NCI-H187 treated with DMSO at 0.1 percent for 48 hours (cell line): ENCODE measurements around the gene PIK3R1.

Experiments used
- DNase-seq: peaks from one replicate; lab custom pipeline; 2025; lab: John Stamatoyannopoulos, UW

The PIK3R1 gene

DNA sequence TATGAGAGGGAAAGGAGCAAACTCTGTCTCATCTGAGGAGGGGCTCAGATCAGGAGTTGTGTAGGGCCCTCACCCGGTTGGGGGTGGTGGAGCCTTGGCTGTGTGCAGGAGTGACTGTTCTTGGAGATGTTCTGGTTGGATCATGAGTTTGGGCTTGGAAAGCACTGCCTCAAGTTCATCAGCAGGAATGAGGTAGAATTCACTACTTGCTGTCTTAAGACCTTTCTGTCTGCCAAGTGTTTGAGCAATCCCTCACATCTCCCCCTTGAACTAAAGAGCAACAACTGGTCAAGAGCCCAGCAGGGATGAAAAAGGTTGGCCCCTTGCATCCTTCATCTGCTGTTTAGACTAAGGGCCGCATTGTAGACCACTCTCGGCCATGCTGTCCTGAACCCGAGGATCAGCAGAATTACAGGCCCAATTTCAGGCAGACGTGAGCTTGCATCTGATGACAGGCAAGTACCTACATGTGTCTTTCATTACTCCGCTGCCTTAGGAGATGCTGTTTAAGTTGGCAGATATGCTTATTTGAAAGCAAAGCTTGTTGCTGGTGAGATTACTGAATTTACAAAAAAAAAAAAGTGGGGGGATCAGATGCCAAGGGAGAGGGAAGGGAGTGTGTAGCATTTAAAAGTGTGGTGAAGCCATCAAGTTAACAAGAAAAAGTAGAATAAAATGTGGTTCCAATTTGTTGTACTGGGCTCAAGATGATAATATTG is 36.4 kb downstream of the PIK3R1 start:
- no peak for DNase-seq

DNA sequence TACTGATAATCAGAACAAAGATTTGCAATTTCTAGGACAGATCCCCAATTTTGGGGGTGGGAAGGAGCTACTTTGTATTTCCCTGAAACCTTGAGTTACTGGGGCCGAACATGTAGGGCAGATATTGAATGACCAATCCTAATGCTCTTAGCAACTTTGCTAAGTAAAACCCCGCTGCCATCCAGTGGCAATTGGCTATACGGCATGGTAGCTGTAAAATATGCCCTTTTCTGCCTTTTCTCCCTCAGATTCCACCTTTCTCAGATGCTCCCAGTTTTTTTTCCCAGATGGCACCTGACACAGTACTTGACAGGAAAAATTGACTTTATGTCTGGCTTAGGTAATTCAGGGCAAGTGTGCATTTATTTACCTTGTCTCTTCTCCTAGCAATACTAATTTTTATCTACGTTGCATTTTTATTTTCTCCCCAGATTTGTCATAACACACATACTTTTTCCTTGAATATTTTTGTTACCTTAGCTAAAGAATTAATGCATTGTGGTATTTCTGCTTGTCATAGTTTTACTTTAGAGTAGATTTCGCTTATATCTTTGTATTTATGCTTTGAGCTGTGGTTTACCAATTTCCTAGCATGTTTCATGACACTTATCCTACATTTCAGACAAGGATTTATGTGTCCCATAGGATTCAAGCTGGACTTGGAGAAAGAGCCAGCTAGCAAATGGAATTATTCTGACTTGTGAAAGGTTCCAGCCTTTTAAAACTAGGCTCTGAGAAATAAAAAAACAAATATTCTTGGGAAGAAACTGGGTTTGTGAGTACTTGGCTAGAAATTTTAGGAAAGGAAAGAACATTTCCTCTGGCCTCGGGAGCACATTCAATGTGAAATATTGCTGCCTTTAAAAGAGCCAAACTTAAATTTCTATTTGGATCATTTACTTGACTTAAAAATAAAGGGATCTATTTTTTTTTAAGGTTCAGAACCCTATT is 37.4 kb downstream of the PIK3R1 start:
- no peak for DNase-seq

DNA sequence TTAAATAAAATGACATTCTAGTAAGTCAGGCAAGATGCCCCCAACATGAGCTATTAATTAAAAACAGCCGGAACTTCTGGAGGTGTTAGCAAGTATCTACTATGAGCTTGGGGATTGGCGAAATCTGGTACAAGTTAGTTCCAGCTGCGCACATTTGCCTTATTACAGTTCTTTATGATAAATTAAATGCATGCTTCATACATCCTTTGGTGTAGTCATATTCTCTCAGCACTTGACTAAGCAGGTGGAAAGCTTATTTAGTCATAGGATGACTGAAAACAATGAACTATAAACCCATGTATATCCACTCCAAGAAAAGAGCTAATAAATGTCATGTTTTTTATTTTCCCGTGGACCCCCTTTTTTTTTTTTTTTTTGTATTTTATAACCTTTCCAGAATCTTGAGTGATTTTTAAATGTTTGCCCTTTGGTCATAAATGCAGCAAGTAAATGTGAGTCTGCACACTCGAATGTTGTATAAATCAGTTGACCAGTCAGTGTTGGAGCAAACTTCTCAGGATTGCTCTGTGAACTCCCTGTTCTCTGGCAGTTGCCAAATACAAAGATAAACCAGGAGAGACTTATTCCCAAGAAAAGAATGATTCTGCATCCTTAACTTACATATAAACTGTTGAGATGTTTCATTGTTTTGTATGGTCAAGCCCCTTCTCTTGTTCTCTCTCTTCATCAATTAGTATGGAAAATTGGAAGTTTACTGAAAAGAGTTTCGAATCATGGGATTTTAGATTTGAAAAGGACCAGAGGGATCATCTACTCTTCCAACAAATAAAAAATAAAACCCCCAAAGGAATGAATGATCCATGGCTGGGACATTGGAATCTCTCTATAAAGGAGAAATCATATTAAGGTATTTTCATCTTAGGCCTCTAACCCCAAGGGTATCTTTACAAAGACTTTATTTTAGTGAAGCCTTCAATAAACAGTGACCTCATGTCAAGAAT is 38.3 kb downstream of the PIK3R1 start:
- no peak for DNase-seq

DNA sequence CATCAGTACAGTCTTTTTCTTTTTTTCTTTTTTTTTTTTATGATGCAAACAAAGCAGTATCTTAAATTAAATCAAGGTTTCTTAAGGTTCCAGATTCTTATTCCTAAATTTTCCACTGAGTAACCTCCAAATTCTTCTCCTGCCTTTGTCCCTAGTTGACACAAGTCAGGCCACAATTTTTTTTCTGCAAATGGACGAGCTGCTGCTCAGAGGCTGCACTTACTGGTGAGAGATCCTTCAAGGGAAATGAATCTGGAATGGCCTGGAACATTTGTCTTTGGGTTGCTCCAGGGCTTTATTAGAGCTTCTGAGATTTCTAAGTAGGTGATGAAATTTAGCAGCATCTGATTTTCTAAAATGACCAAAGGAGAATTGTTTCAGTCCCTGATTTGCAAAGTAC is 39.3 kb downstream of the PIK3R1 start:
- no peak for DNase-seq

DNA sequence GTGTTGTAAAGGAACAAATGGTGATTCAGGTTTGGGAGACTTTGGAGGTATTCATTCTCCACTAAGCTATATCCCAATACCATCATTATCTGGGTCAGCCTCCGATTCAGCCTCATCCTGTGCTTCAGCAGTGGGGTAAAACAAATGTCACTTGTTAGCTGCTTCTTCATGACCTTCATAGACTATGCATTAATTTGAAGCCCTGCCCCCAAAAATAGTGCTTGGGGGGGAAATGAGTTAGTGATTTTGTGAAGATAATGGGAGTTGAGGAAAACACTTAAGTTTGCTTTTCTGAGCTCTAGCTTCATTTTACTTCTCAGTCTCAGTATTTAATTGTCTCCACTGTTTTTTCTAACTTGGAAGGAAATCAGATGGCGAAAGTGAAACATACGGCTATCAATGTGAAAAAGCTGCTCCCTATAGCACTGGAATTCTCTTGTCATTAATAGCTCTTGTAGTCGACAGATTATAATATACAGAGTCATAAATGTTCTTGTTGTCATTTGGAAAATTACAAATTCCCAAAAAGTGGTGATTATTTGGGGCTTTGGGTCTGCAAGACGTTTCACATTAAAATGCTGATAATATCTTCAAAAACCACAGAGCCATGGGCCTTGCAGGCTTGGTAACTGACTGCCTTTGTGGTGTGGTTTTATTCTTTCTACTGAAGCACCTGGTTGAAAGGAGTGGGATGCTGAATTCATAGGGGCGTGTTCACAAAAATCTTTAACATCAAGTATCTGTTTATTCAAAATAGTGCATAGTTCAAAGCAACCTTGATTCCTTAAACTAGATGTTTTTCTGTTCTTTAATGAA is 40.0 kb downstream of the PIK3R1 start:
- no peak for DNase-seq

DNA sequence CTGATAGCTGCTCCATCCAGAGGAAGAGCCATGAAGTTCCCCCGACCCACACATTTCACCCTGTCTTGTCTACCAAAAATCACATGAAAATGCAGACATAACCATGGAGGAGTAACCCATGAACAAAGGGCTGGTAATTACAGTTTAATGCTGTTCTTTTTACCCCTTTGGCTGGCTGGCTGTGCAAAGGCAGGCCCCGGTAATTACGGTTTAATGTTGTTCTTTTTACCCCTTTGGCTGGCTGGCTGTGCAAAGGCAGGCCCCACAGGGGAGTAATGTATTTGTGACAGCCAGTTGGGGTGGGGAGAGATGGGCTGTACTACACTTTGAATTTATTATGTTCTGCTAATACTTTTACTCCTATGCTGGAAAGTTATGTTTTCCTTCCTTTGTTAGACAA is 41.7 kb downstream of the PIK3R1 start:
- DNase-seq, result no peak

DNA sequence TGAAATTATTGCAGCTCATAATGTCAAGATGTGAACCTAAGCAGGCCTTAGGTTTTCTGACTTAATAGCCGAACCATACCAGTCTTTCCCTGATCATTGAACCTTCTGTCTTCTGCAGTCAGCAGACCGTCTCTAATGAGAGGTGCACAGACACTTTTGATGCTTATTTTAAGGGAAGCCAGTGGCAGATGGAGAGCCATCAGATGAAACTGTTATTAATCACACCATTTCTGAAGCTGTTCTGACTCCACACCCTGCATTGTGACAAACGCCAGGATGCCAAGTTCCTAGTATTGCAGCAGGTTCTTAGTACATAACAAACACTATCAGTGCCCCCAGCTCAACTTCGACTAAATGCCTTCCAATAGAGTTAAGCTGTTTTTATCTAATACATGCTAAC is 43.0 kb downstream of the PIK3R1 start:
- DNase-seq, result no peak

DNA sequence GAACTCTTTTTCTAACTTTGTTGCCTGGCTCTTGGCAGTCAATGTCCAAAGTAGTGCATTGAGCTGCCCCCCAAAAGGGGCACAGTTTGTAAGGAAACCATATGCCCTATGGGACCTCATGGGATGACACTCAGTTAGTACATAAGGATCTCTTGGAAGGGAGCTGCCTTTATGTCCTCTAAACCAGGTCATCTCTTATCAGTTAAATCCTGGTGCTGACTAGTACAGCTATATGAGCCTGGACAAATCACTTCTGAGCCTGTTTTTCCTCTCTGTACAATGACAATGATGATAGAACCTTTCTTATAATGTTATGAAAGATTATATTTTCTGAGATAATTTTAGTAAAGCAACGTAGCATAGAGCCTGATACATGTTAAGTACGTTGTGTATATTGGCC is 44.1 kb downstream of the PIK3R1 start:
- DNase-seq, result no peak

DNA sequence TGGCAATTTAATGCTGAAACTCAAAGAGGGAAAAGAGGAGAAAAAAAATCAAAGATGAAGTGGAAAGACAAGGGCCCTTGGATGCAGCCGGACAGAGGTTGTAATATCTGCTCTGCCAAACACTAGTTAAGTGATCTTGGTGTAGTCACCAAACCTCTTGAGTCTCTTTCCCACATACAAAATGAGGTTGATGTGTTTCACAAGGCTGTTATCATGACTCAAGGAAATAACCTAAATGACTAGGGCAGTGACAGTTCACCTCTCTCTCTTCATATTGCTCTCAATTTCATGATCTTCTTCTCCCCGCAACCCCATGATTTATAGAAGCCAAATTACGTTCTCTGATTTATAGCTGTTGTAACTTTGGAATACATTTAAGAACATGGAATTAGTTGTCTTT is 44.9 kb downstream of the PIK3R1 start:
- DNase-seq, result no peak

DNA sequence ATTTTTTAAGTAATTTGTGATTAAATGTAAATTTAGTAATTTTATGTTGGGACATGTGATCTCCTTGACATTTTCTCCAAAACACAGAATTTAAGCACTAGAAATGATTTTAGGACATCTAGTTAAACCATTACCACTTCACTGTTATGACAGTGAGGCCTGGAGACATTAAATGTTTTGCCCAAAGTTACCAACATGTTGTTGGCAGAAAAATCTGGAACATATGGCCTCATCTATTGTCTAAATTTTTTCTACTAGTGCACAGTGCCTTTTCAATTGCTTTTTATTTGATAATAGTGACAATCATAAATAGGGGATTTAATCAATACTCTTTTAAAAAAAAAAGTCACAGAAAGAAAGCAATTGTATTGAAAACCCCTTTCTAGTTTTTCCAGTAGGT is 45.6 kb downstream of the PIK3R1 start:
- DNase-seq, result no peak

DNA sequence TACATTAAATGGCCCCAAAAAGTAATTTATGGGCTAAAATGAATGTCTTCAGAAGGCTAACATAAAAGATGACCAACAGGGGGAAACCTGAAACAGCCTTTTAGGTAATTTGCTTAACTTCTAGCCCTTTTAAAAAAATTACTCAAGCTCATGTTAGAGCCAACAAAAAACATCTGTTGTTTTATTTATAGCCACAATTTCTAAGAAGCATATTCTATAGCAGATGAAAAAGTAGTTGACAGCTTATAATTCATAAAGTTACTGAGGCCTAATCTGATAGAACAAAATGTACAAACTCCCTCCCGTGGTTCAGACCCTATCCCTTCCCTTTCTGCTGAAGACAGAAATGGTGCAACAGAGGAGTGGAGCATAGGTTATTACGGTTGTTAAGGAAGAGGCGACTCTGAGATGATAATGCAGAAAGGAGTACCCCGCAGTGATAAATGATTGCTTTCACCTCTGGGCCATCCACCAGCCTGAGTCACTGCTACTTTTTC is 46.1 kb downstream of the PIK3R1 start:
- DNase-seq, result no peak

DNA sequence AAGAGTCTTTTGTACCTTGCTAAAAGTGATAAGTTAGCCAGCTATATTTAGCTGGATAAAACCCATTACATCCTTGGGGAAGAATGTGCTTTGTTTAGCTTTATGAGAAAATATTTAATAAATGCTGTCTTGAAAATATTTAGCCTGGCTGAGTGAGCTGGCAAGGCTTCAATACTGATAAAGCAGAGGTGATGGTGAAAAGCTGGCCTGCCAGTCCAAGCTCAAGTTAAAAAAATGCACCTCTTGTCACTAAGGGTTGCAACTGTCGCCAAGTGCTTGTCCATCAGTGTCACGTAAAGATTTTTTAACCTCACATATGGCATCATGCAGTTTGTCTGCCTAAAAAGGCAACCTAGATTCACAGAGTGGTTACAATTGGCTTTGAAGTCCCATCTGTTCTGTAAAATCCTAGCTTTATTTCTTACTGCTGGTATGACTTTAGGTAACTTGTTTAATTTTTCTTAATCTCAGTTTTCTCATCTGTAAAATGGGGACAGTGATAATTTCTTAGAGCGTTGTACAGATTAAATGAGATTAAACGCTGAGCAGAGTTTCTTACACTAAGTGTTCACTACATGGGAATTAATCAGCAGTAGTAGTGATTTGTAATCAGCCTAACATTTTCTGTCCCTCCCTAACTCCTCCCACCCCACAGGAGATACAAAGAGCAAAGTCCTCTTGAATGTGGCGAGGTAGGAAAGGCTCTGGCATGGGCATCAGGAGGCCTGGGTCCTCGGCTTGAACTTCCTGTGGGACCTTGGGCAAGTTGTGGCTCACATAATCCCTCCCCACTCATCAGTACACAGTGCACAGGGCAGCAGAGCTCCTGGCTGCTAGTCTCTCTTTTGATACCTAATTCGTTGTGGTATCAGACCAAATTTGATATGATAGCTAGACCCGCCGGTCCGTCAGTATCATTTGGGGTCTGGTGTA is 48.7 kb downstream of the PIK3R1 start:
- DNase-seq, result no peak

DNA sequence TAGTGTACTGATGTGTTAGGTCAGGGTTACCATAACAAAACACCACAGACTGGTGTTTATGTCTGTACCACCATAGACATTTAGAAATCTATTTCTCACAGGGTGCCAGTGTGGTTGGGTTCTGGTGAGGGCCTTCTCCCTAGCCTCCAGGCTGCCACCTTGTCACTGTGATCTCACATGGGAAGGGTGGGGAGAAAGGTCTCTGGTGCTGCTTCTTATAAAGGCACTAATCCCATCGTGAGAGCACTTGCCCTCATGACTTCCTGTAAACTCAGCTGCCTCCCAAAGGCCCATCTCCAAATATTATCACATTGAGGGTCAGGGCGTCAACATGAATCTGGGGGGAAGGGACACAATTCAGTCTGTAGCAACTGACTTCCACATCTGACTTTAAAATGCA is 49.8 kb downstream of the PIK3R1 start:
- no peak for DNase-seq

DNA sequence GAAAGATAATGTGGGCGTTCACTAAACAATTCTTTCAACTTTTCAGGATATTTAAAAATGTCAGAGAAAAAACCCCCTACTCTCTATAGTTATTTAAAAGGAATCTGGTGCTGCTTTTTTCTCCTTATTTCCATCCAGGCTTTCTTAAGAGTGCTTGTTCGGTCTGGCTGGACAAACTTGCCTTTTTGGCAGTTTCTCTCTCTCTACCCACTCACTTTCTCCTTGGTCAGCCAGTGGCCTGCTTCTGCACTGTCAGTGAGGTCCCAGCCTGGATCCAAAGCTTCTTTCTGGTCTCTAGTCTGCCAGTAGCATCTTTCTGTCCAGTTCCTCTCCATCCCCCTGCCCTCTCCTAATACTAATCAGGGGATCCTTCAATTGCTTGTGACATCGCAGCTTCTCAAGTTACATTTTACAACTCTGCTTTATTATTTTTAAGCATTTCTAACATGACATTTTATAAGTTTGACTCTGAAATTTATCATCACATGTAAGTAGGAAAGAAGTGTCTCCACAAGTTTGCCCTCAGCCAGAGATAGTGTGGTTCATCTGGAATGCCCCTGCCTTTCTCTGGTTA is 50.4 kb downstream of the PIK3R1 start:
- DNase-seq, result no peak

DNA sequence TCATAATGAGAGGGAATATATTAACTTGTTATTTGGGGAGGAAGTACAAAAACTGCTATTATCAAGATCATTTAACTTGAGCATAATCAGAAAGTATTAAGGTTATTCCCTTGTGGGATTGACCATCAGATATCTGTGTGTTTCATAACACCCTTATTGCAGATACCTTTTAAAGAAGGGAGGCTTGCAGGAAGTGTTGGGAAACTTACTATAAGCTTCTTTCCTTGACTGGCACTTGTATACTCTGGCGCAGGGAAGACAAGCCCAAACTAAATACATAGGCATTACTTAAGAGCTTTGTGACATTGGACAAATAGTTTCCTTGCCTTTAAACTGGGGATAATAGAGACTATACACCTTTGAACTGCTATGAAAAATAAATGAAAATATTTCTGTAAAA is 50.9 kb downstream of the PIK3R1 start:
- no peak for DNase-seq

DNA sequence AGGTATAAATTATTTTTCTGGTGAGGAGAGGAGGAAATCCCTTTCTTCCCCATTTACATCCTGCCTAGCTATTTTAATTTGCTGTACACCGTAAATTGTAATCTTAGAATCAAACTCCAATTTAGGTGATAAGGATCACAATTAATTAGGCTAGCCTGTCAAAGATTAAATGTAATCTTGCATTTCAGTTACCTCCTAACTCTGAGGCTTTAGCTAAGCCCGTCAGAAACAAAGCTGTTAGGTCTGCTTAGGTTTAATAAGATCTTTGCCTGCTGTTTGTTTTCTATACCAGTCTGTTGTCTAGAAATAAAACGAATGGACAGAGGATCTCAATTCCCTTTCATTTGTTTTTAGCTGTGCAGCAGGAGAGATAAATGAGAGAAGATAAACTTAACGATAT is 51.5 kb downstream of the PIK3R1 start:
- DNase-seq, result no peak

DNA sequence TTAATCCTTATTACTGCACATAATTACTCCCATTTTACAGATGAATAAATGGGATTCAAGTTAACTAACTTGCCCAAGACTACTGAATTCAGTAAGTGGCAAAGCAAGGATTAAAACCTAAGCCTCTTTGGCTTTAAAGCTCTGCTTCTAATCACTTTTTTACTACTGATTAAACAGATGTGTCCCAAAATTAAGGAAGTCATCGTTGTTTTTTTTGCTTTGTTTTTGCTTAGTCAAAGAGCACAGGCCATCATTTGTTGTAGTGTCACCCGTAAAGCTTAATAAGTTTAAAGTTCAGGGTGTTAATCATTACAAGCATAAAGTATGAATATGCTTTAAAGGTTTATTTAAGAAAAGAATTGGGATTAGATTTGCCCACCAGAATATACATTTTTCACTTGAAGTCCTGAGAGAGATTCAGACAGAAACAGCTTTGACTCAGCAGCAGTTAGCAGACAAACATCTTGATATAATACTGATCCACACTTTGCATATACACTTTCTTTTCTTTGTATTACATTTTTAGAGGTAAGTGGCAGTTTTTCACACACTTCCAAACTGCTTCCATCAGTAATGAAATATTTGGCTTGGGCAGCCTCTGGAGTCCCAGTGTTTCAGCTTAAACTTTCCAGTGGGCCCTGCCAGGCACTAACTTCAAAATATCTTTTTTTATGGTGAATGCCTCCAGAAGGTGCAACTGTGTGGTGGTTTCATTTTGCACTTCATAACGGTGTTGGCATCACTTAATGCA is 52.7 kb downstream of the PIK3R1 start:
- DNase-seq, result no peak

DNA sequence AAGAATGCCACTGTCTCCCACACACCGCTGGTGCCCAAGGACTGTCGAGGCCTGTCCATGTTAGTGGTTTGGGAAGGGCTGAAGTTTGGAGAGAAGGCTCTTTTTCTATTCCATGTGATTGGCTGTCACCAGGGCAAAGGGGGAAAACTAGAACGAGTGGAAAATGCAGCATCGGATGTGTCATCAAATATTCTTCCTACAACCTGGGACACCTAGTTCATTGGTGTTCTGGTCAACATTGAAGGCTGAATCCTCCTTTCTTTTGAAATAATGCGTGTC is 53.2 kb downstream of the PIK3R1 start:
- no peak for DNase-seq

DNA sequence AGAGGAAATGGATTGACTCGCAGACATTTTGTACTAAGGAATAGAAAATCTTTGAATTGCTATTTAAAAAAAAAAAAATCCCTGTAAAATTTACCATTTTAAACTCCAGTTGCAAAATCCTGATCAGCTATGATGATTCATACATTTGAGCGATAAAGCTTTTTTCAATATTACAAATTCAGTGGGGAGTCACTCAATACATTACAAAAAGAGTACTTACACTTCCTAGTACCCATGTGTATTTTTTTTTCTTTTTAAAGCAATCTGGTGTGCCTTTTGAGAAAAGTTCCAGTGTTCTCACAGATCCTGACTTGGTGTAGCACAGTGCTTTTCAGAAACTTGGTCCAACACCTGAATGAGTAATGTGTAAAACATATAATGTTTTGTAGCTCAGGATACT is 54.3 kb downstream of the PIK3R1 start:
- DNase-seq, result no peak
